ENCODE measurements around the gene MINK1. TPM values are rescaled to one million over a fixed set of nuclear protein-coding genes. Genes with fewer than 3 reads are reported as not detected.

The MINK1 gene
- total RNA-seq, 1 experiment from 2014 or later, result 68.8 TPM

- Histone ChIP-seq H2BK15ac (ENCODE audit: low read depth, low read length) (no peak overlapping the region), H3K9ac (ENCODE audit: extremely low read depth, insufficient read length, low read length) (no peak overlapping the region), H3K56ac (ENCODE audit: insufficient read length, low read depth, low read length) (no peak overlapping the region), H3K23ac (ENCODE audit: insufficient read length, low read depth, low read length) (no peak overlapping the region), H3K18ac (ENCODE audit: insufficient read length, low read depth, low read length) (no peak overlapping the region), H3K79me2 (ENCODE audit: insufficient read depth, low read length) (no peaks in the 10 kb centered on the region), H4K8ac (replicated peaks; ENCODE audit: insufficient read length, low read depth, low read length) (no peak overlapping the region), H3K14ac (ENCODE audit: insufficient read depth, low read length) (no peak overlapping the region), H3K4ac (ENCODE audit: low read depth, low read length) (no peak overlapping the region), H4K5ac (ENCODE audit: insufficient read length, low read depth, low read length) (no peak overlapping the region), H3K4me1 (ENCODE audit: insufficient read depth, low read length) (peaks cover 3% of the 10 kb centered on the region; the same call in 1 of the 2 replicates), H2BK5ac (ENCODE audit: insufficient read length, low read length) (no peak overlapping the region), H3K79me1 (ENCODE audit: insufficient read depth, low read depth, low read length, poor library complexity, severe bottlenecking) (no peaks in the 10 kb centered on the region), H3K27me3 (ENCODE audit: insufficient read depth, low read length) (no peaks in the 10 kb centered on the region), H3K4me2 (ENCODE audit: insufficient read depth, insufficient read length, low read length) (no peak overlapping the region), H3K27ac (ENCODE audit: insufficient read length, low read depth, low read length) (no peak overlapping the region), H4K20me1 (ENCODE audit: control insufficient read depth, insufficient read depth, insufficient read length) (no peaks in the 10 kb centered on the region), H2BK20ac (ENCODE audit: low read depth, low read length, poor library complexity, severe bottlenecking) (no peak overlapping the region), H2BK120ac (ENCODE audit: low read depth, low read length, poor library complexity, severe bottlenecking) (no peak overlapping the region), H3K9me3 (ENCODE audit: control insufficient read depth, low read depth, low read length) (no peaks in the 10 kb centered on the region), H3K23me2 (ENCODE audit: insufficient read length, low read depth, low read length, poor library complexity, severe bottlenecking) (peaks cover 12% of the 10 kb centered on the region), H2BK12ac (ENCODE audit: insufficient read length, low read depth, low read length) (no peak overlapping the region), H2AK5ac (ENCODE audit: insufficient read length, low read length) (no peak overlapping the region), H4K91ac (ENCODE audit: insufficient read length, low read depth, low read length) (no peak overlapping the region), H3T11ph (ENCODE audit: low read length) (no peak overlapping the region), H2AFZ (ENCODE audit: low read length) (no peak overlapping the region)
- TF ChIP-seq, protein P1, sequence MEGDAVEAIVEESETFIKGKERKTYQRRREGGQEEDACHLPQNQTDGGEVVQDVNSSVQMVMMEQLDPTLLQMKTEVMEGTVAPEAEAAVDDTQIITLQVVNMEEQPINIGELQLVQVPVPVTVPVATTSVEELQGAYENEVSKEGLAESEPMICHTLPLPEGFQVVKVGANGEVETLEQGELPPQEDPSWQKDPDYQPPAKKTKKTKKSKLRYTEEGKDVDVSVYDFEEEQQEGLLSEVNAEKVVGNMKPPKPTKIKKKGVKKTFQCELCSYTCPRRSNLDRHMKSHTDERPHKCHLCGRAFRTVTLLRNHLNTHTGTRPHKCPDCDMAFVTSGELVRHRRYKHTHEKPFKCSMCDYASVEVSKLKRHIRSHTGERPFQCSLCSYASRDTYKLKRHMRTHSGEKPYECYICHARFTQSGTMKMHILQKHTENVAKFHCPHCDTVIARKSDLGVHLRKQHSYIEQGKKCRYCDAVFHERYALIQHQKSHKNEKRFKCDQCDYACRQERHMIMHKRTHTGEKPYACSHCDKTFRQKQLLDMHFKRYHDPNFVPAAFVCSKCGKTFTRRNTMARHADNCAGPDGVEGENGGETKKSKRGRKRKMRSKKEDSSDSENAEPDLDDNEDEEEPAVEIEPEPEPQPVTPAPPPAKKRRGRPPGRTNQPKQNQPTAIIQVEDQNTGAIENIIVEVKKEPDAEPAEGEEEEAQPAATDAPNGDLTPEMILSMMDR (conservative IDR thresholded peaks at IDR 0.05), result no peak
- WGBS (ENCODE audit: extremely low coverage, insufficient read length, low lambda C conversion rate), result no CpG with 5 or more reads among the region's 8 CpGs
- no peak overlapping the region; a peak in 2 of 7 replicates for H3K27ac Mint-ChIP-seq
- H3K4me3 Mint-ChIP-seq, result no peak overlapping the region
- H3K9me3 Mint-ChIP-seq, result no peaks in the 10 kb centered on the region
- DNase-seq, result no peak
- H3K4me1 Mint-ChIP-seq, result peaks cover 10 to 24% of the 10 kb centered on the region in 2 experiments
- H3K27me3 Mint-ChIP-seq (ENCODE audit: low read depth), result peaks cover 16% of the 10 kb centered on the region
- no peaks in the 10 kb centered on the region; a peak in 2 of 7 replicates for H3K36me3 Mint-ChIP-seq (ENCODE audit: insufficient read depth in 1 of 3, low read depth in 3 of 3)
These were observed 69.4 kb downstream of the MINK1 start for GRCh38 chr17:4902540-4902939.
